ENCODE results near the gene OSR1. TPM values are rescaled to one million over a fixed set of nuclear protein-coding genes. Genes with fewer than 3 reads are reported as not detected.

OSR1 gene
- total and polyA plus RNA-seq, 7 donors: 0.69 to 33.0 (median 7.8) TPM

- no peak for DNase-seq
- no peaks in the 10 kb centered on the region for H3K36me3 ChIP-seq
- TF ChIP-seq CTCF (IDR thresholded peaks at IDR 0.05) (no peak), POLR2AphosphoS5 (IDR thresholded peaks at IDR 0.05) (no peak), POLR2A (IDR thresholded peaks at IDR 0.05) (no peak), EP300 (IDR thresholded peaks at IDR 0.05) (no peak)
- no peaks in the 10 kb centered on the region for H3K27me3 ChIP-seq
- H3K4me3 ChIP-seq: no peak overlapping the region
- no peak overlapping the region for H3K27ac ChIP-seq
- 52 to 57% methylated on average over 2 of the region's 2 CpGs for WGBS, 2 donors
- intact Hi-C loops (cut with DNase I): no loop called here
- no peaks in the 10 kb centered on the region for H3K9me3 ChIP-seq
- no peaks in the 10 kb centered on the region for H3K4me1 ChIP-seq
Observed at GRCh38 chr2:19329445-19329844, 29.0 kb downstream of the OSR1 start.

- H3K27ac ChIP-seq: no peak overlapping the region
- no peak for TF ChIP-seq POLR2A (IDR thresholded peaks at IDR 0.05)
- TF ChIP-seq POLR2AphosphoS5 (IDR thresholded peaks at IDR 0.05): no peak
- TF ChIP-seq EP300 (IDR thresholded peaks at IDR 0.05): no peak
- no peak for TF ChIP-seq CTCF (IDR thresholded peaks at IDR 0.05)
- H3K27me3 ChIP-seq: no peaks in the 10 kb centered on the region
- H3K4me1 ChIP-seq: no peaks in the 10 kb centered on the region
- intact Hi-C loops (cut with DNase I): no loop called here
- no peak overlapping the region for H3K4me3 ChIP-seq
- H3K9me3 ChIP-seq: no peaks in the 10 kb centered on the region
- DNase-seq: no peak
- H3K36me3 ChIP-seq: no peaks in the 10 kb centered on the region
Observed at GRCh38 chr2:19327496-19327895, 30.9 kb downstream of the OSR1 start.

GRCh38 chr2:19321946-19322345 is 36.5 kb downstream of the OSR1 start:
- no peak for TF ChIP-seq CTCF (IDR thresholded peaks at IDR 0.05)
- no peaks in the 10 kb centered on the region for H3K36me3 ChIP-seq
- no peaks in the 10 kb centered on the region for H3K4me1 ChIP-seq
- no peak overlapping the region for H3K4me3 ChIP-seq
- no peaks in the 10 kb centered on the region for H3K9me3 ChIP-seq
- intact Hi-C loops (cut with DNase I): no loop called here
- H3K27me3 ChIP-seq: no peaks in the 10 kb centered on the region
- no peak for DNase-seq
- H3K27ac ChIP-seq: no peak overlapping the region

- intact Hi-C loops (cut with DNase I): no loop called here
- DNase-seq: no peak
- H3K4me1 ChIP-seq: no peaks in the 10 kb centered on the region
- no peaks in the 10 kb centered on the region for H3K9me3 ChIP-seq
- H3K27ac ChIP-seq: no peak overlapping the region
- no peaks in the 10 kb centered on the region for H3K36me3 ChIP-seq
- no peaks in the 10 kb centered on the region for H3K27me3 ChIP-seq
- no peak for TF ChIP-seq POLR2A (IDR thresholded peaks at IDR 0.05)
- H3K4me3 ChIP-seq: no peak overlapping the region
- WGBS, 2 donors: 89 to 96% methylated on average over 1 of the region's 1 CpG
Observed at GRCh38 chr2:19320813-19321212, 37.6 kb downstream of the OSR1 start.

GRCh38 chr2:19319698-19320097 is 38.7 kb downstream of the OSR1 start:
- DNase-seq: no peak
- Histone ChIP-seq H3K27me3 (no peaks in the 10 kb centered on the region), H3K4me3 (no peak overlapping the region), H3K4me1 (no peaks in the 10 kb centered on the region), H3K27ac (no peak overlapping the region), H3K36me3 (no peaks in the 10 kb centered on the region), H3K9me3 (no peaks in the 10 kb centered on the region)
- intact Hi-C loops (cut with DNase I): no loop called here
- WGBS, 2 donors: 47 to 85% methylated on average over 3 of the region's 3 CpGs
- TF ChIP-seq EP300 (IDR thresholded peaks at IDR 0.05): no peak

- no peaks in the 10 kb centered on the region for H3K36me3 ChIP-seq
- H3K4me1 ChIP-seq: no peaks in the 10 kb centered on the region
- 35 to 75% methylated on average over 3 of the region's 3 CpGs for WGBS, 2 donors
- no peaks in the 10 kb centered on the region for H3K27me3 ChIP-seq
- intact Hi-C loops (cut with DNase I): no loop called here
- TF ChIP-seq POLR2AphosphoS5 (IDR thresholded peaks at IDR 0.05): no peak
- H3K27ac ChIP-seq: no peak overlapping the region
- H3K9me3 ChIP-seq: no peaks in the 10 kb centered on the region
- no peak for DNase-seq
- no peak overlapping the region for H3K4me3 ChIP-seq
Observed at GRCh38 chr2:19319064-19319463, 39.4 kb downstream of the OSR1 start.
